ENCODE measurements around the gene CEP63. TPM values are rescaled to one million over a fixed set of nuclear protein-coding genes. Genes with fewer than 3 reads are reported as not detected.
"Not testable (repeated sequence)": the region's sequence is repeated elsewhere in the genome, so short reads cannot be mapped to it uniquely, and the experiment has no call there.

Gene CEP63
- total and polyA plus RNA-seq, 9 of the 15 experiments (the other 6 are each of a cell fraction or from before 2014, with no cell fraction given), result 5.1 to 17.8 (median 10.6) TPM

- H3K4me1 ChIP-seq (replicated peaks in 1 of 2; ENCODE audit: control insufficient read depth in 2 of 2, insufficient read depth in 2 of 2, low read length in 2 of 2), result no peaks in the 10 kb centered on the region
- H3K4me2 ChIP-seq (ENCODE audit: insufficient read depth, low read length), result no peak overlapping the region
- ChIA-PET CTCF (ENCODE audit: low intra/inter-chr PET ratio) (no interaction called here), POLR2A (no interaction called here)
- TF ChIP-seq SREBF1 (IDR thresholded peaks at IDR 0.05; ENCODE audit: borderline replicate concordance, low read depth, low read length) (no peak), ZNF431 (CRISPR knock-in tag; IDR thresholded peaks at IDR 0.05) (peak; percentile 94), NFYB (IDR thresholded peaks at IDR 0.05; ENCODE audit: extremely low read depth, insufficient read length) (no peak), ZZZ3 (IDR thresholded peaks at IDR 0.05) (no peak)
- H3K27me3 ChIP-seq (ENCODE audit: control insufficient read depth in 2 of 2, insufficient read depth in 2 of 2, low read length in 2 of 2), result 0 out of 5 replicates have a peak, but pooled peaks cover 0 to under 1% of the 10 kb centered on the region in 2 experiments
- ATAC-seq (no peak), FAIRE-seq (no peak), DNase-seq (ENCODE audit: extremely low read depth in 1 of 4, low spot score in 3 of 4) (no peak)
- H3K79me2 ChIP-seq (ENCODE audit: control insufficient read depth, insufficient read depth, low read length), result no peaks in the 10 kb centered on the region
- 9% methylated on average over 5 of the region's 6 CpGs for WGBS (ENCODE audit: insufficient coverage, low coverage, missing lambda C conversion rate)
- in situ Hi-C loops (cut with MboI) (no loop called here), intact Hi-C loops (cut with micrococcal nuclease) (no loop called here)
- no TSS peak for BruUV-seq (replicated peaks)
- no peaks in the 10 kb centered on the region for H3K9me1 ChIP-seq (ENCODE audit: control insufficient read depth, insufficient read depth, low read length)
- H3K36me3 ChIP-seq (ENCODE audit: control insufficient read depth, insufficient read depth, low read length), result no peaks in the 10 kb centered on the region
- no peaks in the 10 kb centered on the region for H3K9me3 ChIP-seq (replicated peaks; ENCODE audit: control insufficient read depth, insufficient read depth, low read depth, low read length)
- H3K4me3 ChIP-seq, result no peak overlapping the region
- H3K9ac ChIP-seq (ENCODE audit: insufficient read depth in 1 of 2, low read depth in 2 of 2, low read length in 2 of 2), result no peak overlapping the region
- H2AFZ ChIP-seq (ENCODE audit: low read depth, low read length), result no peak overlapping the region
- H3K27ac ChIP-seq (ENCODE audit: extremely low read depth, low read depth, low read length), result no peak overlapping the region
- H4K20me1 ChIP-seq (replicated peaks; ENCODE audit: control insufficient read depth, insufficient read depth, low read length), result no peaks in the 10 kb centered on the region
These were observed 82.9 kb downstream of the CEP63 start for GRCh38 chr3:134568790-134569189.

- H3K9ac ChIP-seq (ENCODE audit: insufficient read depth in 1 of 2, low read depth in 2 of 2, low read length in 2 of 2); H3K4me2 ChIP-seq (ENCODE audit: insufficient read depth, low read length); H2AFZ ChIP-seq (ENCODE audit: low read depth, low read length); BruUV-seq (replicated peaks); intact Hi-C loops (cut with micrococcal nuclease); H3K9me1 ChIP-seq (ENCODE audit: control insufficient read depth, insufficient read depth, low read length); H3K9me3 ChIP-seq (replicated peaks; ENCODE audit: control insufficient read depth, insufficient read depth, low read depth, low read length); H3K36me3 ChIP-seq (ENCODE audit: control insufficient read depth, insufficient read depth, low read length); DNase-seq (ENCODE audit: extremely low read depth in 1 of 4, low spot score in 3 of 4); CTCF ChIA-PET (ENCODE audit: low intra/inter-chr PET ratio); in situ Hi-C loops (cut with MboI); H3K4me1 ChIP-seq (replicated peaks in 1 of 2; ENCODE audit: control insufficient read depth in 2 of 2, insufficient read depth in 2 of 2, low read length in 2 of 2); H3K27me3 ChIP-seq (ENCODE audit: control insufficient read depth in 2 of 2, insufficient read depth in 2 of 2, low read length in 2 of 2); H3K4me3 ChIP-seq; POLR2A ChIA-PET; H4K20me1 ChIP-seq (replicated peaks; ENCODE audit: control insufficient read depth, insufficient read depth, low read length); FAIRE-seq; H3K79me2 ChIP-seq (ENCODE audit: control insufficient read depth, insufficient read depth, low read length); H3K27ac ChIP-seq (ENCODE audit: extremely low read depth, low read depth, low read length); ATAC-seq: not testable (repeated sequence)
- 5% methylated on average over 2 of the region's 2 CpGs for WGBS (ENCODE audit: insufficient coverage, low coverage, missing lambda C conversion rate)
These were observed 84.0 kb downstream of the CEP63 start for GRCh38 chr3:134569899-134570298.
